HepG2 (cell line): ENCODE results near the gene KLF15. TPM values are rescaled to one million over a fixed set of nuclear protein-coding genes. Genes with fewer than 3 reads are reported as not detected.

ENCODE experiments used
- ATF7-NPFF ChIP-seq: sonication (generic); formaldehyde crosslinking; IDR thresholded peaks from 2 replicates; pipeline ENCODE4 v1.8.1; 2023; ENCODE audit warnings: mild to moderate bottlenecking, low read depth, missing genetic modification reagents, moderate library complexity
- CBX5 ChIP-seq: sonication (generic); formaldehyde crosslinking; IDR thresholded peaks from 2 replicates; pipeline ENCODE4 v1.4.0; 2020; ENCODE audit warnings: missing genetic modification reagents, borderline replicate concordance
- CC2D1A ChIP-seq: sonication (generic); formaldehyde crosslinking; IDR thresholded peaks from 2 replicates; pipeline ENCODE4 v1.8.1; 2023; ENCODE audit warnings: mild to moderate bottlenecking, missing genetic modification reagents
- GMEB2 ChIP-seq: IDR thresholded peaks from 2 replicates; pipeline ENCODE4 v1.6.1; 2016; ENCODE audit warnings: missing biosample characterization, missing genetic modification reagents, low read depth
- IKZF1 ChIP-seq: fragments of 450-650 bp; IDR thresholded peaks from 2 replicates; pipeline ENCODE4 v1.7.1; 2016
- KDM4B ChIP-seq: sonication (generic); formaldehyde crosslinking; IDR thresholded peaks from 2 replicates; pipeline ENCODE4 v1.4.0; 2020; ENCODE audit warnings: missing genetic modification reagents
- NFRKB ChIP-seq: fragments of 450-650 bp; IDR thresholded peaks from 2 replicates; pipeline ENCODE4 v1.6.1; 2017
- NR2F2 ChIP-seq: IDR thresholded peaks from 2 replicates; pipeline ENCODE4 v1.6.1; 2012; ENCODE audit warnings: low read depth, inconsistent platforms, borderline replicate concordance
- ZMAT5 ChIP-seq: sonication (generic); formaldehyde crosslinking; IDR thresholded peaks from 2 replicates; pipeline ENCODE4 v1.5.0; 2020; ENCODE audit warnings: mild to moderate bottlenecking, low read depth, missing genetic modification reagents, borderline replicate concordance
- ZNF282 ChIP-seq: fragments of 450-650 bp; IDR thresholded peaks from 2 replicates; pipeline ENCODE4 v1.6.1; 2018; ENCODE audit not compliant: partially characterized antibody
- ZNF331 ChIP-seq: sonication (generic); formaldehyde crosslinking; IDR thresholded peaks from 2 replicates; pipeline ENCODE4 v1.4.0; 2020; ENCODE audit warnings: missing genetic modification reagents
- ZNF543 ChIP-seq: sonication (generic); formaldehyde crosslinking; IDR thresholded peaks from 2 replicates; pipeline ENCODE4 v1.4.0; 2020; ENCODE audit warnings: mild to moderate bottlenecking, missing genetic modification reagents
- ZNF556 ChIP-seq: sonication (generic); formaldehyde crosslinking; IDR thresholded peaks from 2 replicates; pipeline ENCODE4 v1.4.0; 2020; ENCODE audit warnings: mild to moderate bottlenecking, missing genetic modification reagents, borderline replicate concordance
- ZNF652 ChIP-seq: IDR thresholded peaks from 2 replicates; pipeline ENCODE4 v1.6.1; 2016; ENCODE audit warnings: low read depth, borderline replicate concordance
- ZNF781 ChIP-seq: sonication (generic); formaldehyde crosslinking; IDR thresholded peaks from 2 replicates; pipeline ENCODE4 v1.5.1; 2020; ENCODE audit warnings: borderline replicate concordance, mild to moderate bottlenecking, missing genetic modification reagents; ENCODE audit errors: not compliant biosample characterization
- ZNF788 ChIP-seq: sonication (generic); formaldehyde crosslinking; IDR thresholded peaks from 2 replicates; pipeline ENCODE4 v1.5.0; 2020; ENCODE audit warnings: mild to moderate bottlenecking, missing genetic modification reagents, borderline replicate concordance
- polyA plus RNA-seq, 8 experiments: library from polyadenylated mRNA; depleted of rRNA in 3 of 8; stranded (reverse) in 7 of 8; unstranded in 1 of 8; fragments of >200 nt; fragmentation: Illumina TruSeq in 4 of 8; extraction: Trizol in 4 of 8; gene quantifications; 2 replicates each; pipeline versions ENCODE4 v1.2.1 to v1.2.3, GENCODE V29; 2011 to 2016; ENCODE audit warnings: low read depth in 4 of 8, missing spikeins in 1 of 8, mixed read lengths in 1 of 8; ENCODE audit not compliant: insufficient read depth in 1 of 8
- total RNA-seq, 5 experiments: library from RNA; depleted of rRNA; stranded (reverse); fragments of >200 nt; fragmentation: Illumina TruSeq; extraction: Trizol; gene quantifications; 2 replicates each; pipeline ENCODE4 v1.2.3, GENCODE V29; 2016; ENCODE audit warnings: low read depth in 1 of 5
- TF ChIP-seq, protein P1 (sequence below): sonication (generic); formaldehyde crosslinking; IDR thresholded peaks from one replicate; pipeline ENCODE4 v1.5.1; 2020; ENCODE audit warnings: mild to moderate bottlenecking, missing genetic modification reagents; ENCODE audit errors: not compliant biosample characterization
- TF ChIP-seq, protein P2 (sequence below): sonication (generic); formaldehyde crosslinking; IDR thresholded peaks from 2 replicates; pipeline ENCODE4 v1.4.0; 2020; ENCODE audit warnings: missing genetic modification reagents

Gene KLF15
- total and polyA plus RNA-seq, 2 of the 13 experiments (the other 11 are each of a cell fraction or from before 2014, with no cell fraction given), result 7.1 to 7.8 TPM

- TF ChIP-seq, protein P1, sequence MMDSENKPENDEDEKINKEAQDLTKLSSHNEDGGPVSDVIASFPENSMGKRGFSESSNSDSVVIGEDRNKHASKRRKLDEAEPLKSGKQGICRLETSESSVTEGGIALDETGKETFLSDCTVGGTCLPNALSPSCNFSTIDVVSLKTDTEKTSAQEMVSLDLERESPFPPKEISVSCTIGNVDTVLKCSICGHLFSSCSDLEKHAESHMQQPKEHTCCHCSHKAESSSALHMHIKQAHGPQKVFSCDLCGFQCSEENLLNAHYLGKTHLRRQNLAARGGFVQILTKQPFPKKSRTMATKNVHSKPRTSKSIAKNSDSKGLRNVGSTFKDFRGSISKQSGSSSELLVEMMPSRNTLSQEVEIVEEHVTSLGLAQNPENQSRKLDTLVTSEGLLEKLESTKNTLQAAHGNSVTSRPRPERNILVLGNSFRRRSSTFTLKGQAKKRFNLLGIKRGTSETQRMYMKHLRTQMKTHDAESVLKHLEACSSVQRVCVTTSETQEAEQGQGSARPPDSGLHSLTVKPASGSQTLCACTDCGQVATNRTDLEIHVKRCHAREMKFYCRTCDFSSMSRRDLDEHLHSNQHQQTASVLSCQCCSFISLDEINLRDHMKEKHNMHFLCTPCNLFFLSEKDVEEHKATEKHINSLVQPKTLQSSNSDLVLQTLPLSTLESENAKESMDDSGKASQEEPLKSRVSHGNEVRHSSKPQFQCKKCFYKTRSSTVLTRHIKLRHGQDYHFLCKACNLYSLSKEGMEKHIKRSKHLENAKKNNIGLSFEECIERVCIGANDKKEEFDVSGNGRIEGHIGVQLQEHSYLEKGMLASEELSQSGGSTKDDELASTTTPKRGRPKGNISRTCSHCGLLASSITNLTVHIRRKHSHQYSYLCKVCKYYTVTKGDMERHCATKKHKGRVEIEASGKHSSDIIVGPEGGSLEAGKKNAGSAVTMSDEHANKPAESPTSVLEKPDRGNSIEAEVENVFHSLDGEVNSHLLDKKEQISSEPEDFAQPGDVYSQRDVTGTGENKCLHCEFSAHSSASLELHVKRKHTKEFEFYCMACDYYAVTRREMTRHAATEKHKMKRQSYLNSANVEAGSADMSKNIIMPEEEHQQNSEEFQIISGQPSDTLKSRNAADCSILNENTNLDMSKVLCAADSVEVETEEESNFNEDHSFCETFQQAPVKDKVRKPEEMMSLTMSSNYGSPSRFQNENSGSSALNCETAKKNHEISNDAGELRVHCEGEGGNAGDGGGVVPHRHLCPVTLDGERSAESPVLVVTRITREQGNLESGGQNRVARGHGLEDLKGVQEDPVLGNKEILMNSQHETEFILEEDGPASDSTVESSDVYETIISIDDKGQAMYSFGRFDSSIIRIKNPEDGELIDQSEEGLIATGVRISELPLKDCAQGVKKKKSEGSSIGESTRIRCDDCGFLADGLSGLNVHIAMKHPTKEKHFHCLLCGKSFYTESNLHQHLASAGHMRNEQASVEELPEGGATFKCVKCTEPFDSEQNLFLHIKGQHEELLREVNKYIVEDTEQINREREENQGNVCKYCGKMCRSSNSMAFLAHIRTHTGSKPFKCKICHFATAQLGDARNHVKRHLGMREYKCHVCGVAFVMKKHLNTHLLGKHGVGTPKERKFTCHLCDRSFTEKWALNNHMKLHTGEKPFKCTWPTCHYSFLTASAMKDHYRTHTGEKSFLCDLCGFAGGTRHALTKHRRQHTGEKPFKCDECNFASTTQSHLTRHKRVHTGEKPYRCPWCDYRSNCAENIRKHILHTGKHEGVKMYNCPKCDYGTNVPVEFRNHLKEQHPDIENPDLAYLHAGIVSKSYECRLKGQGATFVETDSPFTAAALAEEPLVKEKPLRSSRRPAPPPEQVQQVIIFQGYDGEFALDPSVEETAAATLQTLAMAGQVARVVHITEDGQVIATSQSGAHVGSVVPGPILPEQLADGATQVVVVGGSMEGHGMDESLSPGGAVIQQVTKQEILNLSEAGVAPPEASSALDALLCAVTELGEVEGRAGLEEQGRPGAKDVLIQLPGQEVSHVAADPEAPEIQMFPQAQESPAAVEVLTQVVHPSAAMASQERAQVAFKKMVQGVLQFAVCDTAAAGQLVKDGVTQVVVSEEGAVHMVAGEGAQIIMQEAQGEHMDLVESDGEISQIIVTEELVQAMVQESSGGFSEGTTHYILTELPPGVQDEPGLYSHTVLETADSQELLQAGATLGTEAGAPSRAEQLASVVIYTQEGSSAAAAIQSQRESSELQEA (CRISPR knock-in tag), result no peak
- TF ChIP-seq ZNF781 (peak; percentile 33), ZNF556 (CRISPR knock-in tag) (no peak), NFRKB (no peak), ZNF282 (no peak), KDM4B (CRISPR knock-in tag) (no peak), ZNF331 (peak; percentile 90), NR2F2 (no peak), IKZF1 (no peak), ZNF652 (CRISPR knock-in tag) (no peak), CBX5 (CRISPR knock-in tag) (peak; percentile 49; the same call in 1 of the 2 replicates), ZNF543 (CRISPR knock-in tag) (no peak), GMEB2 (CRISPR knock-in tag) (no peak), CC2D1A (CRISPR knock-in tag) (no peak), ZNF788 (no peak; the same call in 1 of the 2 replicates), ATF7-NPFF (peak; percentile 85; the same call in 1 of the 2 replicates), ZMAT5 (CRISPR knock-in tag) (no peak)
- TF ChIP-seq, protein P2, sequence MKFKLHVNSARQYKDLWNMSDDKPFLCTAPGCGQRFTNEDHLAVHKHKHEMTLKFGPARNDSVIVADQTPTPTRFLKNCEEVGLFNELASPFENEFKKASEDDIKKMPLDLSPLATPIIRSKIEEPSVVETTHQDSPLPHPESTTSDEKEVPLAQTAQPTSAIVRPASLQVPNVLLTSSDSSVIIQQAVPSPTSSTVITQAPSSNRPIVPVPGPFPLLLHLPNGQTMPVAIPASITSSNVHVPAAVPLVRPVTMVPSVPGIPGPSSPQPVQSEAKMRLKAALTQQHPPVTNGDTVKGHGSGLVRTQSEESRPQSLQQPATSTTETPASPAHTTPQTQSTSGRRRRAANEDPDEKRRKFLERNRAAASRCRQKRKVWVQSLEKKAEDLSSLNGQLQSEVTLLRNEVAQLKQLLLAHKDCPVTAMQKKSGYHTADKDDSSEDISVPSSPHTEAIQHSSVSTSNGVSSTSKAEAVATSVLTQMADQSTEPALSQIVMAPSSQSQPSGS (CRISPR knock-in tag), result 0 out of 2 replicates have a peak, but pooled peaks have one; percentile 29
Observed at GRCh38 chr3:126355777-126356372, 1.3 kb downstream of the KLF15 start (continued).
